Spleen (tissue), 7 donors: ENCODE results near the gene PXDN.

Experiments
- POLR2A ChIP-seq, 3 donors: fragments of 450-650 bp; IDR thresholded peaks; one replicate each; pipeline ENCODE4 v1.5.1; 2017; ENCODE audit warnings: antibody characterized with exemption in 3 of 3, mild to moderate bottlenecking in 1 of 3
- TF ChIP-seq, protein P1 (sequence below), 11 experiments: fragments of 200-600 bp in 7 of 11; fragments of 450-650 bp in 4 of 11; sonication (generic) in 4 of 11; IDR thresholded peaks in 8 of 11; conservative IDR thresholded peaks in 3 of 11; 1 replicate in 7 of 11; 2 replicates in 4 of 11; pipeline versions ENCODE4 v1.4.0 to v1.8.0; 2016 to 2021; ENCODE audit warnings: antibody characterized with exemption in 11 of 11, inconsistent platforms in 4 of 11, mild to moderate bottlenecking in 1 of 11
- donor health status: DM: no; HTN: no; CAD: no; lungs with moderate emphysema.
- donor health status: DM: no; HTN: no; CAD: no.
- donor health status: DM: no; HTN: no; CAD: no.

DNA sequence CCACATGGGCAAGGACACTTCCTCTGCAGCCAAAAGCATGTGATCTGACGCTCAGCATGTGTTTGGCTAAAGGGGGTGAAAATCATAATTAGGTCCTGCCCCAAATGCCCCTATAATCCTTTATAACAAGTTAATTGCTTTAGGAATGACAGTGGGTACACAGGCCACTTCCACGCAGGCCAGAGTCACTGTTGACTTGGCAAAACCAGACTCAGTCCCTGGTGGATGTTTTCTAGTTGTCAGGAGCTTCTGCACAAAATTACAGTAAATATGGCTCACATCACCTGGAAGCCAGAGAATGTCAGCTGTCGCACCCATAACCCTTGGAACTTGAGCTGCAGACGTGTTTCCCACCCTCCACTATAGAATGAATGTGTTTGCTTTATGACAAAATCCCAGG lies 13.3 kb upstream of the PXDN start:
- TF ChIP-seq, protein P1, sequence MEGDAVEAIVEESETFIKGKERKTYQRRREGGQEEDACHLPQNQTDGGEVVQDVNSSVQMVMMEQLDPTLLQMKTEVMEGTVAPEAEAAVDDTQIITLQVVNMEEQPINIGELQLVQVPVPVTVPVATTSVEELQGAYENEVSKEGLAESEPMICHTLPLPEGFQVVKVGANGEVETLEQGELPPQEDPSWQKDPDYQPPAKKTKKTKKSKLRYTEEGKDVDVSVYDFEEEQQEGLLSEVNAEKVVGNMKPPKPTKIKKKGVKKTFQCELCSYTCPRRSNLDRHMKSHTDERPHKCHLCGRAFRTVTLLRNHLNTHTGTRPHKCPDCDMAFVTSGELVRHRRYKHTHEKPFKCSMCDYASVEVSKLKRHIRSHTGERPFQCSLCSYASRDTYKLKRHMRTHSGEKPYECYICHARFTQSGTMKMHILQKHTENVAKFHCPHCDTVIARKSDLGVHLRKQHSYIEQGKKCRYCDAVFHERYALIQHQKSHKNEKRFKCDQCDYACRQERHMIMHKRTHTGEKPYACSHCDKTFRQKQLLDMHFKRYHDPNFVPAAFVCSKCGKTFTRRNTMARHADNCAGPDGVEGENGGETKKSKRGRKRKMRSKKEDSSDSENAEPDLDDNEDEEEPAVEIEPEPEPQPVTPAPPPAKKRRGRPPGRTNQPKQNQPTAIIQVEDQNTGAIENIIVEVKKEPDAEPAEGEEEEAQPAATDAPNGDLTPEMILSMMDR (IDR thresholded peaks at IDR 0.05 in 8 of 11, conservative IDR thresholded peaks at IDR 0.05 in 3 of 11), result no peak
- no peak for TF ChIP-seq POLR2A (IDR thresholded peaks at IDR 0.05)
